PFSK-1 (cell line): ENCODE measurements around the gene ROBO2.

Experiments used
- FOXP2 ChIP-seq: optimal IDR thresholded peaks from 2 replicates; pipeline ENCODE3; 2011; ENCODE audit warnings: borderline replicate concordance, control low read depth, inconsistent platforms; ENCODE audit not compliant: insufficient read depth; ENCODE audit errors: extremely low read length, extremely low read depth
- POLR2AphosphoS5 ChIP-seq: IDR thresholded peaks from 2 replicates; pipeline ENCODE4 v1.6.1; 2012; ENCODE audit warnings: low read depth, mild to moderate bottlenecking, control low read depth, low read length, moderate library complexity
- SIN3A ChIP-seq: IDR thresholded peaks from 2 replicates; pipeline ENCODE4 v1.6.1; 2012; ENCODE audit warnings: mild to moderate bottlenecking, low read length, moderate library complexity, borderline replicate concordance; ENCODE audit not compliant: insufficient read depth
- TAF1 ChIP-seq: IDR thresholded peaks from 2 replicates; pipeline ENCODE4 v1.6.1; 2012; ENCODE audit warnings: low read length, control low read depth, borderline replicate concordance; ENCODE audit not compliant: insufficient read depth
- TF ChIP-seq, protein P1 (sequence below), 2 experiments: IDR thresholded peaks; 2 replicates each; pipeline versions ENCODE4 v1.6.1 to v1.8.0; 2011 to 2012; ENCODE audit warnings: low read depth in 2 of 2, low read length in 2 of 2, control low read depth in 1 of 2, inconsistent platforms in 1 of 2, mild to moderate bottlenecking in 1 of 2, moderate library complexity in 1 of 2; ENCODE audit not compliant: insufficient read depth in 1 of 2

Gene ROBO2

DNA sequence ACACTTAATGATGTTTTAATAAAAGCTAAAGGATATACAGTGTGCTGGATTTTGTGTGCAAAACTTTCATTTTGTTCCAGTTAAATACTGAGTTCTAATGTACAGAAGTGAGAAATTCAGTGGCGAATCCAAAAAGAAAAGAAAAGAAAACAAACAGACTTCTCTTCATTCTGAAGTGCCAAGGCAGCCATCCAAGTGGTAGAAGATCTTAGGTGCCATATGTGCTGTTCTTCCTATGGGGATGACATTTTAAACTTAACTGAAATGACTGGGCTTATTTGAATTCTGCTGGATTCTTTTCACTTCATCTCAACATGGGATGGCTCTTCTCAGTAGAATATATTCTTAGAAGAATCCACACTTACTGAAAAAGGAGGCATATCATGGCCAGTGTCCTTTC lies 416.5 kb downstream of the ROBO2 start:
- TF ChIP-seq SIN3A: no peak
- TF ChIP-seq TAF1: no peak
- TF ChIP-seq POLR2AphosphoS5: no peak
- TF ChIP-seq, protein P1, sequence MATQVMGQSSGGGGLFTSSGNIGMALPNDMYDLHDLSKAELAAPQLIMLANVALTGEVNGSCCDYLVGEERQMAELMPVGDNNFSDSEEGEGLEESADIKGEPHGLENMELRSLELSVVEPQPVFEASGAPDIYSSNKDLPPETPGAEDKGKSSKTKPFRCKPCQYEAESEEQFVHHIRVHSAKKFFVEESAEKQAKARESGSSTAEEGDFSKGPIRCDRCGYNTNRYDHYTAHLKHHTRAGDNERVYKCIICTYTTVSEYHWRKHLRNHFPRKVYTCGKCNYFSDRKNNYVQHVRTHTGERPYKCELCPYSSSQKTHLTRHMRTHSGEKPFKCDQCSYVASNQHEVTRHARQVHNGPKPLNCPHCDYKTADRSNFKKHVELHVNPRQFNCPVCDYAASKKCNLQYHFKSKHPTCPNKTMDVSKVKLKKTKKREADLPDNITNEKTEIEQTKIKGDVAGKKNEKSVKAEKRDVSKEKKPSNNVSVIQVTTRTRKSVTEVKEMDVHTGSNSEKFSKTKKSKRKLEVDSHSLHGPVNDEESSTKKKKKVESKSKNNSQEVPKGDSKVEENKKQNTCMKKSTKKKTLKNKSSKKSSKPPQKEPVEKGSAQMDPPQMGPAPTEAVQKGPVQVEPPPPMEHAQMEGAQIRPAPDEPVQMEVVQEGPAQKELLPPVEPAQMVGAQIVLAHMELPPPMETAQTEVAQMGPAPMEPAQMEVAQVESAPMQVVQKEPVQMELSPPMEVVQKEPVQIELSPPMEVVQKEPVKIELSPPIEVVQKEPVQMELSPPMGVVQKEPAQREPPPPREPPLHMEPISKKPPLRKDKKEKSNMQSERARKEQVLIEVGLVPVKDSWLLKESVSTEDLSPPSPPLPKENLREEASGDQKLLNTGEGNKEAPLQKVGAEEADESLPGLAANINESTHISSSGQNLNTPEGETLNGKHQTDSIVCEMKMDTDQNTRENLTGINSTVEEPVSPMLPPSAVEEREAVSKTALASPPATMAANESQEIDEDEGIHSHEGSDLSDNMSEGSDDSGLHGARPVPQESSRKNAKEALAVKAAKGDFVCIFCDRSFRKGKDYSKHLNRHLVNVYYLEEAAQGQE (IDR thresholded peaks at IDR 0.05; ENCODE audit: insufficient read depth in 1 of 2, low read depth in 2 of 2, low read length in 2 of 2): no peak
- TF ChIP-seq FOXP2: no peak

DNA sequence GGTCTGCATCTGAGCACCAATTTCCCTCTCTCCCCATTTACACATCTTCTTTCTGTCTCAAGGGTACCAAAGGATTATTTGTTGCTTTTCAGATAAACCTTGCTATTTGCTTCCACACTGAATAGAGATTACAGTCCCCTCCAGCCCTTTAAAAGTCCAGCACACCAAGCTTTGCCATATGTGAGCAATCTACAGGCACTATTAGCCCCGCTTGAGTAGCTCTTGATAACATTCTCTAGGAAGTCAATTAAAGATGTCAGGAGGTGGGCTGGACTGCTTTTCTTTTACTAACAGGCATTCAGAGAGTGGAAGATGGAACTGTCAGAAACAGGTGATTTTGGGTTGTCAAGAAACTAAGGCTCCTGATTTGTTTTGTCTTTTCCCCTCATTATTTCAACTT lies 417.0 kb downstream of the ROBO2 start:
- TF ChIP-seq FOXP2 (no peak), TAF1 (no peak), SIN3A (no peak), POLR2AphosphoS5 (no peak)
- TF ChIP-seq, protein P1 (IDR thresholded peaks at IDR 0.05; ENCODE audit: insufficient read depth in 1 of 2, low read depth in 2 of 2, low read length in 2 of 2): no peak

DNA sequence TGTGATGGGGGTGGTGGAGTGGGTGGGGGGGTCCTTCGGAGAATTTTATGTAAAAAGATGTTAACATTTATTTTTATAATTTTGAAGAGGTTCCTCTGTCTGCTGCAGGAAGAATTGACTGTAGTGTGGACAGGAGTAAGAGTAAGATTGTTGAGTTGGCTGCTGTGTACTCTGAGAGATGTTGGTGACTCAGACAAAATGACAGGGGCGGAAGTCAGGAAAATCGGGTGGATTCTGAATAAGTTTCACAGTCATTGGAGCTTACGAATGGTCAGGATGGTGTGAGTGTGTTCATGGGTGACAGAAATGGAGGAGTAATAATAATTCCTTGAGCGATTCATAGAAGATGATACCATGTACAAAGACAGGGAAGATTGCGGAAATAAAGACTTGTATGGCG lies 420.0 kb downstream of the ROBO2 start:
- TF ChIP-seq FOXP2: no peak
- no peak for TF ChIP-seq SIN3A
- TF ChIP-seq TAF1: no peak
- TF ChIP-seq POLR2AphosphoS5: no peak

DNA sequence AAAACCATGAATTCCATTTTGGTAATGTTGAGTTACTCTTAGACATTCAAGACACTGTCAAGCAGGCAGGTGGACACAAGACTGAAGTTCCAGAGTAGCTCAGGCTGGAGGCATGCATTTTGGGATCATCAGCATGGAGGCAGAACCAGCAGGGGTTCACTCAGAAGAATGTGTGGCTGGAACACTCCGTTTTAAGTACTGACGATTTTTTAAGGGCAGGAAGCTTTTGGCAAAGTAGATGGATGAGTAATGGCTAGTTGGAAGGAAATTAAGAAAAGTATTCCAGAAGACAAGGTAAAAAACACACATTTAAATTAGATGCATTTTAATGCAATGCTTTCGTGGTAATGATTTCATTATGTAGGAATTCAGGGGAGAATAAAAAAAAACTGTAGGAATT lies 420.4 kb downstream of the ROBO2 start:
- TF ChIP-seq, protein P1 (IDR thresholded peaks at IDR 0.05; ENCODE audit: insufficient read depth in 1 of 2, low read depth in 2 of 2, low read length in 2 of 2): no peak
- TF ChIP-seq POLR2AphosphoS5: no peak
- no peak for TF ChIP-seq TAF1
- no peak for TF ChIP-seq FOXP2
- TF ChIP-seq SIN3A: no peak

DNA sequence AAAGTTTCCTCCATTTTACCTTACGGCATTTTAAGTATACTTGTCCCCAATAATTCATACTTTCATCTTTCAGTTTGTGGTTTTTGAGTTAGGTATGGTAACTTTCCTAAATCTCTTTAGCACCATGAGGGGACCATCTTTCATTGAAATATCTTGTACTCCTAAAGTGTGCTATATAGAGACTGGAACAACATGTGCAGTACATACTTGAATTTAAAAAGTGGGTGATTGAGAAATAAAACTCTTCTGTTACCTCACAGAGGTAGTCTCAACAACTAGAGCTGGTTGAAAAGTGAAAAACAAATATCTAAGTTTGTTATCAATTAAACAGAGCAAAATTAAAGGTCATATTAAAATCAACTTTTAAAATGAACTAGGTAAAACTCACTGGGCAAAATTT lies 423.1 kb downstream of the ROBO2 start:
- TF ChIP-seq TAF1: no peak
- no peak for TF ChIP-seq POLR2AphosphoS5
- TF ChIP-seq, protein P1 (IDR thresholded peaks at IDR 0.05; ENCODE audit: insufficient read depth in 1 of 2, low read depth in 2 of 2, low read length in 2 of 2): no peak
- no peak for TF ChIP-seq SIN3A
- no peak for TF ChIP-seq FOXP2
